Tibial nerve (tissue), 4 donors: Measurements from ENCODE around the gene HSD17B12.

Experiments used
- EP300 ChIP-seq, 2 donors: sonication (generic); formaldehyde crosslinking; IDR thresholded peaks; one replicate each; pipeline ENCODE4 v1.6.1; 2017; ENCODE audit warnings: antibody characterized with exemption in 2 of 2, mild to moderate bottlenecking in 1 of 2
- TF ChIP-seq, protein P1 (sequence below), 5 experiments: fragments of 200-600 bp in 3 of 5; fragments of 450-650 bp in 2 of 5; sonication (generic) in 3 of 5; IDR thresholded peaks; one replicate each; pipeline ENCODE4 v1.5.1; 2016 to 2019; ENCODE audit warnings: antibody characterized with exemption in 5 of 5, mild to moderate bottlenecking in 3 of 5, moderate library complexity in 2 of 5

DNA sequence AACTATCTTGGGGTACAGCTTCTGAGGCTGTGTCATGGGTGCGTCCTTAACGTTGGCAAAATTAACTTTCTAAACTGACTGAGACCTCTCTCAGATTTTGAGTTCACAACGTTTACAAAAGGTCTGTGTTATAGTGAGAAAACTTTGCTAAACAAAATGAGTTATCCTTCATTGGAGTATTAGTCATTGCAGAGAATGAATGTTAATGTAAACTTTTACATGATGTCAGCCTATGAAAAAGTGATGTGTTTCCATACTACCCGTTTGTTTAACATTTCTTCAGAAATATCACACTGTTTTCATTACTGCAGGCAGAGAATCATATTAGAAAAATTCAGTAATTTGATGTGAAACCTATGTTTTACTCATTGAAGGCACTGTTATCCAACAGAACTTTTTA, 32.1 kb downstream of the HSD17B12 start:
- TF ChIP-seq, protein P1, sequence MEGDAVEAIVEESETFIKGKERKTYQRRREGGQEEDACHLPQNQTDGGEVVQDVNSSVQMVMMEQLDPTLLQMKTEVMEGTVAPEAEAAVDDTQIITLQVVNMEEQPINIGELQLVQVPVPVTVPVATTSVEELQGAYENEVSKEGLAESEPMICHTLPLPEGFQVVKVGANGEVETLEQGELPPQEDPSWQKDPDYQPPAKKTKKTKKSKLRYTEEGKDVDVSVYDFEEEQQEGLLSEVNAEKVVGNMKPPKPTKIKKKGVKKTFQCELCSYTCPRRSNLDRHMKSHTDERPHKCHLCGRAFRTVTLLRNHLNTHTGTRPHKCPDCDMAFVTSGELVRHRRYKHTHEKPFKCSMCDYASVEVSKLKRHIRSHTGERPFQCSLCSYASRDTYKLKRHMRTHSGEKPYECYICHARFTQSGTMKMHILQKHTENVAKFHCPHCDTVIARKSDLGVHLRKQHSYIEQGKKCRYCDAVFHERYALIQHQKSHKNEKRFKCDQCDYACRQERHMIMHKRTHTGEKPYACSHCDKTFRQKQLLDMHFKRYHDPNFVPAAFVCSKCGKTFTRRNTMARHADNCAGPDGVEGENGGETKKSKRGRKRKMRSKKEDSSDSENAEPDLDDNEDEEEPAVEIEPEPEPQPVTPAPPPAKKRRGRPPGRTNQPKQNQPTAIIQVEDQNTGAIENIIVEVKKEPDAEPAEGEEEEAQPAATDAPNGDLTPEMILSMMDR (IDR thresholded peaks at IDR 0.05), result no peak
- TF ChIP-seq EP300 (IDR thresholded peaks at IDR 0.05), result no peak
